ENCODE results near the gene GTF2IRD1.
"Not testable (repeated sequence)": the region's sequence is repeated elsewhere in the genome, so short reads cannot be mapped to it uniquely, and the experiment has no call there.

Gene GTF2IRD1

GRCh38 chr7:74494076-74494548, 40.4 kb downstream of the GTF2IRD1 start:
- DNase-seq, result no peak

GRCh38 chr7:74495112-74496086, 41.7 kb downstream of the GTF2IRD1 start:
- no peak for DNase-seq

- no peak for DNase-seq
Measured at GRCh38 chr7:74496272-74496671, 42.6 kb downstream of the GTF2IRD1 start.

GRCh38 chr7:74496773-74497172, 43.1 kb downstream of the GTF2IRD1 start:
- not testable (repeated sequence) for DNase-seq

GRCh38 chr7:74498354-74498753, 44.6 kb downstream of the GTF2IRD1 start:
- DNase-seq, result no peak

- DNase-seq, result no peak
Measured at GRCh38 chr7:74498996-74499834, 45.5 kb downstream of the GTF2IRD1 start.

GRCh38 chr7:74499835-74500388, 46.2 kb downstream of the GTF2IRD1 start:
- no peak for DNase-seq

GRCh38 chr7:74501298-74501697, 47.6 kb downstream of the GTF2IRD1 start:
- DNase-seq, result no peak

- DNase-seq, result no peak
Measured at GRCh38 chr7:74502216-74502891, 48.6 kb downstream of the GTF2IRD1 start.

- DNase-seq, result no peak
Measured at GRCh38 chr7:74503061-74503460, 49.4 kb downstream of the GTF2IRD1 start.

GRCh38 chr7:74503943-74504342, 50.2 kb downstream of the GTF2IRD1 start:
- DNase-seq, result no peak

- DNase-seq, result no peak
Measured at GRCh38 chr7:74505471-74506324, 52.0 kb downstream of the GTF2IRD1 start.

- DNase-seq, result no peak
Measured at GRCh38 chr7:74506325-74506724, 52.6 kb downstream of the GTF2IRD1 start.

GRCh38 chr7:74507538-74508319, 54.0 kb downstream of the GTF2IRD1 start:
- no peak for DNase-seq

- not testable (repeated sequence) for DNase-seq
Measured at GRCh38 chr7:74509453-74509852, 55.7 kb downstream of the GTF2IRD1 start.

- no peak for DNase-seq
Measured at GRCh38 chr7:74511345-74511744, 57.6 kb downstream of the GTF2IRD1 start.

GRCh38 chr7:74512762-74513161, 59.1 kb downstream of the GTF2IRD1 start:
- no peak for DNase-seq

GRCh38 chr7:74514131-74514591, 60.5 kb downstream of the GTF2IRD1 start:
- DNase-seq, result no peak

- DNase-seq, result no peak
Measured at GRCh38 chr7:74515276-74515675, 61.6 kb downstream of the GTF2IRD1 start.

GRCh38 chr7:74516214-74516613, 62.5 kb downstream of the GTF2IRD1 start:
- DNase-seq, result no peak

GRCh38 chr7:74518041-74518440, 64.3 kb downstream of the GTF2IRD1 start:
- no peak for DNase-seq

Measured in OCI-M1 (cell line).